Panc1 (cell line): ENCODE results near the gene NKX2-2. TPM values are rescaled to one million over a fixed set of nuclear protein-coding genes. Genes with fewer than 3 reads are reported as not detected.

Experiments used
- ATAC-seq: fragments of 200-7000 bp; cut with Tn5 transposase; 2 replicates; pipeline ENCODE4 v1.9.1; 2020; ENCODE audit warnings: mild to moderate bottlenecking, moderate library complexity
- BruUV-seq: library from RNA; stranded (reverse); fragments of 400-500 nt; replicated peaks from 2 replicates; lab custom pipeline; 2021; lab: Mats Ljungman, UMichigan
- CTCF ChIA-PET: fragments of 300-600 bp; sonication (Branson Sonifier 250); formaldehyde crosslinking; loops from one replicate; lab custom pipeline; 2022; ENCODE audit warnings: antibody characterized with exemption; lab: Charles Lee
- POLR2A ChIA-PET: fragments of 300-600 bp; sonication (Branson Sonifier 250); formaldehyde crosslinking; loops from one replicate; lab custom pipeline; 2022; ENCODE audit warnings: antibody characterized with exemption; lab: Charles Lee
- DNase-seq: peaks from one replicate; pipeline ENCODE4 v3.0.0-alpha.2; 2010; ENCODE audit warnings: low read depth, low spot score
- H3K27ac ChIP-seq: 2 replicates; pipeline ENCODE4 v1.5.1; 2011; ENCODE audit warnings: mild to moderate bottlenecking, low read length, inconsistent platforms
- H3K27me3 ChIP-seq: fragments of 200-500 bp; sonication (Bioruptor generic); 2 replicates; pipeline ENCODE4 v1.6.0; 2014; ENCODE audit warnings: low read length, inconsistent platforms; ENCODE audit not compliant: control insufficient read depth, insufficient read depth
- H3K36me3 ChIP-seq: fragments of 200-500 bp; sonication (Bioruptor generic); 2 replicates; pipeline ENCODE4 v1.5.1; 2014; ENCODE audit warnings: inconsistent platforms, mild to moderate bottlenecking, low read length, moderate library complexity; ENCODE audit not compliant: control insufficient read depth, insufficient read depth
- H3K4me1 ChIP-seq: 2 replicates; pipeline ENCODE4 v1.5.1; 2011; ENCODE audit warnings: inconsistent platforms, mild to moderate bottlenecking, low read length, moderate library complexity; ENCODE audit not compliant: control insufficient read depth, insufficient read depth
- H3K4me3 ChIP-seq, 2 experiments: 2 replicates each; pipeline ENCODE4 v1.5.1; 2011 to 2012; ENCODE audit warnings: low read depth in 2 of 2, low read length in 2 of 2, mild to moderate bottlenecking in 2 of 2, inconsistent platforms in 1 of 2, moderate library complexity in 1 of 2
- H3K9me3 ChIP-seq: fragments of 200-500 bp; sonication (Bioruptor generic); 2 replicates; pipeline ENCODE4 v1.5.1; 2014; ENCODE audit warnings: low read depth, mild to moderate bottlenecking, inconsistent platforms, low read length, moderate library complexity; ENCODE audit not compliant: control insufficient read depth, insufficient read depth
- CTCF ChIP-seq: fragments of 450-650 bp; IDR thresholded peaks from 2 replicates; pipeline ENCODE4 v1.5.1; 2017; ENCODE audit warnings: mild to moderate bottlenecking
- POLR2AphosphoS5 ChIP-seq: IDR thresholded peaks from 2 replicates; pipeline ENCODE4 v1.6.1; 2012; ENCODE audit warnings: mild to moderate bottlenecking, low read depth, low read length, moderate library complexity
- REST ChIP-seq, 2 experiments: IDR thresholded peaks; 2 replicates each; pipeline ENCODE4 v1.6.1; 2011 to 2012; ENCODE audit warnings: low read depth in 2 of 2, control low read depth in 1 of 2, low read length in 1 of 2, mild to moderate bottlenecking in 1 of 2, moderate library complexity in 1 of 2; ENCODE audit not compliant: insufficient read depth in 1 of 2
- SIN3A ChIP-seq: IDR thresholded peaks from 2 replicates; pipeline ENCODE4 v1.6.1; 2012; ENCODE audit warnings: low read depth, mild to moderate bottlenecking, low read length, moderate library complexity, borderline replicate concordance; ENCODE audit not compliant: insufficient read depth
- TCF7L2 ChIP-seq: IDR thresholded peaks from 2 replicates; pipeline ENCODE4 v1.6.1; 2011; ENCODE audit warnings: mild to moderate bottlenecking, low read depth, low read length, inconsistent platforms
- in situ Hi-C: cut with HindIII; loops from 2 replicates; pipeline ENCODE4 v1.10.0; 2016; ENCODE audit warnings: low sequenced_read_pairs, low pct_unique_long_range_greater_than_20kb
- intact Hi-C: fragments of 100-400 bp; cut with micrococcal nuclease; formaldehyde crosslinking; loops from one replicate; pipeline ENCODE4 v1.10.0; 2022; ENCODE audit not compliant: unreplicated experiment
- total RNA-seq: library from RNA; stranded (reverse); gene quantifications from one replicate; pipeline ENCODE4 v1.2.1, GENCODE V29; 2021; ENCODE audit not compliant: unreplicated experiment

The NKX2-2 gene
- total RNA-seq, 1 experiment from 2014 or later = not detected

- CTCF ChIA-PET = interaction anchor here (0.7 kb wide), 1 partner anchor 385 kb away, joined by 6 read pairs; no protein-coding TSS in a partner anchor
- no peaks in the 10 kb centered on the region for H3K9me3 ChIP-seq
- no peaks in the 10 kb centered on the region for H3K27me3 ChIP-seq
These were observed 3.2 kb downstream of the NKX2-2 start for GRCh38 chr20:21510414-21511384.

More at GRCh38 chr20:21510414-21511384, 3.2 kb downstream of the NKX2-2 start:
- TF ChIP-seq TCF7L2 (no peak), SIN3A (no peak), REST (IDR thresholded peaks at IDR 0.05; ENCODE audit: insufficient read depth in 1 of 2, low read depth in 2 of 2, low read length in 1 of 2) (no peak), CTCF (no peak), POLR2AphosphoS5 (no peak)
- DNase-seq (no peak), ATAC-seq (no peak)
- no peaks in the 10 kb centered on the region; the same call in 1 of the 2 replicates for H3K4me1 ChIP-seq
- intact Hi-C loops (no loop called here), in situ Hi-C loops (no loop called here)
- POLR2A ChIA-PET = no interaction called here
- no peak overlapping the region for H3K27ac ChIP-seq
- no peak overlapping the region for H3K4me3 ChIP-seq
- BruUV-seq = no TSS peak
- H3K36me3 ChIP-seq = no peaks in the 10 kb centered on the region
